ENCODE measurements around the gene LGALSL.

Gene LGALSL

DNA sequence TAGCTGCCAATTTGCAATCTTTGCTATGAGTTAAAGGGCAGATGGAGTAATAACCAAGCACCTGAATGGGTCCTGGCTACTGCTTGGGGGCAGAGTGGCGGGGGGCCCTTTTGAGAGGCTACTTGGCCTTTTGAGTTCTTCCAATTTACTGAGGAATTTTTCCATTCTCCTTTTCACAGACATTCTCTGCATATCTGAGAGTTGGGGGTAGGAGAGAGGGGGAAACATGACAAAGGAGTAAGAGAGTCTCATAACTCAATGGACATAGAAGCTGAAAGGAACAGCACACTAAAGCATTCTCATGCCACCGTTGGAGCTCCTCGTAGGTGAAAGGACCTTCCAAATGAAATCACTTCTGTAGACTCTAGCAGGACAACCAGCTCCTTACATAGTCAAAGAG, 16.1 kb downstream of the LGALSL start:
- in situ Hi-C loops (cut with MboI; ENCODE audit: low sequenced_read_pairs): no loop called here

DNA sequence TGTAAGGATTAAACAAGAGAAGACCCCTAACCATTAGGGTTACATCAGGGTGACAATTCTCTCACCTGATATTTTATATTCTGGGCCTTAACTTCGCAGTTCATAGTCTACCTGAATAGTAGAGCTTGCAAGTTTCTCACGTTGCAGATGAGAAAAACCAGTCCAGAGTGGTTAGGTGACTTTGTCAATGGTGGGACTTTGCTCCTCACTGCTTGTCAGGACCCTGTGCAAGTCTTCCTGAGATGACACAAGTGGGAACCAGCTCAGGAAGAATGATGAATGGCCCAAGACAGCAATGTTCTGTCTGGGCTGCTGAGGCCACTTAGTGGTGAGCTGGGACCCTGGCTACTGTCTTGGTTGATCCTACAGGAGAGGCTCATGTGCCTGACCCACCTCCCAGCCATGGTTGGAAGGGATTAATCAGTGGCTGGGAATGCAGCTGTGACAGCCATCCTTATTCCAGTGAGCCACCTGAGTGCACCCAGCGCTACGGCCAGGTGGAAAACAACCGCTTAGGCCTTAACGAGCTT, 16.9 kb downstream of the LGALSL start:
- in situ Hi-C loops (cut with MboI; ENCODE audit: low sequenced_read_pairs): no loop called here

DNA sequence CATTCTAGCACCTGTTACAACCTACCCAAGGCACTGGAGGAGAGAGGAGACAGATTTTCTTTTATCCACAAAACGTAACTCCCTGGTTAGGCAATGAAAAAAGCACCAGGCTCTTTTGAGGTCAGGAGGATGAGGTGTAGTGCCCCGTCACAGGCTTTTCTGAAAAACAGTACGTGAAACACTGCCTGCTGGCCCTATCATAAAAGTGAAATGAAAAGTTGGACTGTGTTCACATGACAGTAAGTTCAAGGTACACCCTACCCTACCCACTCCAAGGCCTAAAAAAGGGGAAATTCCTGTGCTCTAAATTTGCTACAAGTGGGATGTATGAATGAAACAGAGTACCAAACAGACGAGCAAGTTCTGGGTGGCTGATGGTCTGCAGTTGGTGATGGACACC, 17.6 kb downstream of the LGALSL start:
- in situ Hi-C loops (cut with MboI; ENCODE audit: low sequenced_read_pairs): no loop called here

DNA sequence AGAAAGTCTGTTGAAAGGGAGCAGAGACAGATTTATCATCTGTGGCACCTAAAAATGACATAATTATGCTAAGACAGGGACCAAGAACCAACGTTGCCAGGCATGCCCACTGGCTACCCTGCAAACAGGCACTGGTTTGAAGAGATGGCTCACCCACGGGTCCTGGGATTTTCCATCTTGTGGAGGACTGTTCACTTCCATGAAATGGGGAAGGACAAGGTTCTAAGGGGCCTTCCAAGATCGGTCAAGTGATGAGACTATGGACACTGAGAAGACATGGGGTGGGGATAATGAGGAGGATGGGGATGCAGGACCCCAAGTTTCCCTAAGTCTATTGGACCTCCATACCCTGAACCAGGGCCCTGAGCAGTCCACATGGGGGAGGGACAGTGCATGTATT, 18.9 kb downstream of the LGALSL start:
- in situ Hi-C loops (cut with MboI; ENCODE audit: low sequenced_read_pairs): no loop called here

DNA sequence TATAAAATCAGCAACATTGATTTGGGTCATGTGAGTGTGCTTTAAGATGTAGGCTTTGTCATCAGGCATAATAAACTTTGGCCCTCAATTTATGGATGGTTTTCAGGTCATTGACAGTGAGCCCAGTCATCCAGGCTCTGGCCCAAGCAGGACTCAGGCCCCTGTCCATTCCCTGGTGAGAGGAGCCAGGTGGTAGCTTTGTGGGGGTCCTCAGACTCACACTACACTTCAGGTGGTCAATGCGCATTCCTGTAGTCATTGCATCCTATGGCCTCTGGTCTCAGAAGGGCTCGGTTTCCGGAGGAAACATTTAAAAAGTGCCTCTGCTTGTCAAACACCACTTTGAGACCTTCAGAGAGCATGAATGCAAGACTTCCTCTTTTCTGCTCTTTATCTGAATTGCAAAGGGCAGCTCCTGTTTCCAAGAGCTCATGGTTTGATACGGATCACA, 20.2 kb downstream of the LGALSL start:
- in situ Hi-C loops (cut with MboI; ENCODE audit: low sequenced_read_pairs): no loop called here

DNA sequence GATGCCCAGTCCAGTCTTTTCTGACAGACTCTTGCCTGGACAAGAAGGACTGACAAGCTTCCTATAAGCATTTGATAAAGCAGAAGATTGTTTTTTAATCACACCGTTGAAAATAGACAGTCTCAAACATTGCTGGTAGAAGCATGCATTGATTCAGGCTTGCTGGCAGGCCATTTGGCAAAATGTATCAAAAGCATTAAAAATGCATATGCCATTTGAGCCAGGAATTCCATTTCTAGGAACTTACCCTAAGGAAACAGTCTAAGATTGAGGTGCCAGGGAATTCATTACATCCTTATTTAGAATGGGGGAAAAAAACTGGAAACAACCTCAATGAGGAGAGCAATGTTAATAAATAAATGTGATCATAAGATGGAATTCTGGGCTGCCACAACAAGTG, 20.7 kb downstream of the LGALSL start:
- in situ Hi-C loops (cut with MboI; ENCODE audit: low sequenced_read_pairs): no loop called here

DNA sequence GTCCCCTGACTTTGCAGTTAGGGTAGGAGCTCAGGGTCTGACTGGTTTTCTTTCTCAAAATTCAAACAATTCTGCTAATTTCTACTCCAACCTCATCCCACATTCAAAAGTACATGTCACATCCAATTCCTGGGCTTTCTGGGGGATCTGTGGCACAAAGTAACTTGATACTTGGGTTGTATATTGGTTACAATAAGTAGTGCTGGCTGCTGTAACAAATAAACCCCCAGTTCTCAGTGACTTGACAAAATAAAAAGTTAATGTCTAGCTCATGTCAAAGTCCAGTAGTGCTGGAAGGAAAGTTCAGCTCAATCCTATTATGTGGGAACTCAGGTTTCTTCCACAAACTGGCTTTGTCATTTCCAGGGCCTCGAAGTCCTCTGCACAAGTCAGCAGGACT, 23.1 kb downstream of the LGALSL start:
- in situ Hi-C loops (cut with MboI; ENCODE audit: low sequenced_read_pairs): no loop called here

DNA sequence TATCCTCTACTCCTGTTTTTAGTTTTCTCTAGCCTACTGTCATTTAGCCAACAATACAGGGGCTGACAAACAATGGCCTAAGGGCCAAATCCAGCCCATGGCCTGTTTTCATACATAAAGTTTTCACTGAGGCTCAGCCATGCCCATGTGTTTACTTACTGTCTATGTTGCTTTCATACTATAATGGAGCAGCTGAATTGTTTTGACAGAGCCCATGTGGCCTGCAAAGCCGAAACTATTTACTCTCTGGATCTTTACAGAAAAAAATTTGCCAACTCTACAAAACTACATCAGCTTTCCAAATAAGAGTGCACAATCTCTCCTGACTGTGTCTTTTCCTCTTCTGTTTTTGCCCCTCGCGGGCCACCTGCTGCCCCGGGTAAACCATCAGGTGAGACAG, 24.0 kb downstream of the LGALSL start:
- in situ Hi-C loops (cut with MboI; ENCODE audit: low sequenced_read_pairs): no loop called here

DNA sequence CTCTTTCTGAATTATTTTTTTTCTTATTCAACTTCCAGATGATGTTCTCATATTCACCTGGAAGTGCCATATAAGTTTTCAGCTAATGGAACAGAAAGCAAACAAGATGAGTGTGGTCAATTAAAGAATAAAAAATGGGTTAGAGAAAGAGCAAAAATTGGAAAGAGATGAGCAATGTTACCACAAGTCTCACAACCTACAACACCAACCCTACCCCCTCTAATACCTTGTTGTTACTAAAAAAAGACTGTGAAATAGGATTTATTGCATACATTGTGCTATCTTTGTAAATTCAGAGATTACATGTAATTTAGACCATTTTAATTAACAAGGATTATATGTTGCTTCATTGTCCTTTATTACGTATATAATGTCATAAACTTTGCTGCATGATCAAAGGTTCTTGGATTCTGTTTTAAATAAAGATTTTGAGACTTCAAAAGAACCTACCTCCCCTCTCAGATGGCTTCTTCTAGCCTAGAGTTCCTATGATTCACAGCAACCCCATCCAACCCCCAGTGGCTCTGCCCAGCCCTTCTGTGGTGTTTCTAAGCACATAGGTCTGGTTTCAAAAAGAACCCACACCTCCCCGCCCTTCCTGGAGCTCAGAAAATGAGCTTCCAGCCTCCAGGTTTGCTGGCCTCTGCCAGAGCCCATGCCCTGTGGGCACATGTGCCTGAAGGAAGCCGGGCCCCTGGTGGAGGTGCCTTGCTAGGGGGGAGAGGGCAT, 24.7 kb downstream of the LGALSL start:
- in situ Hi-C loops (cut with MboI; ENCODE audit: low sequenced_read_pairs): no loop called here

DNA sequence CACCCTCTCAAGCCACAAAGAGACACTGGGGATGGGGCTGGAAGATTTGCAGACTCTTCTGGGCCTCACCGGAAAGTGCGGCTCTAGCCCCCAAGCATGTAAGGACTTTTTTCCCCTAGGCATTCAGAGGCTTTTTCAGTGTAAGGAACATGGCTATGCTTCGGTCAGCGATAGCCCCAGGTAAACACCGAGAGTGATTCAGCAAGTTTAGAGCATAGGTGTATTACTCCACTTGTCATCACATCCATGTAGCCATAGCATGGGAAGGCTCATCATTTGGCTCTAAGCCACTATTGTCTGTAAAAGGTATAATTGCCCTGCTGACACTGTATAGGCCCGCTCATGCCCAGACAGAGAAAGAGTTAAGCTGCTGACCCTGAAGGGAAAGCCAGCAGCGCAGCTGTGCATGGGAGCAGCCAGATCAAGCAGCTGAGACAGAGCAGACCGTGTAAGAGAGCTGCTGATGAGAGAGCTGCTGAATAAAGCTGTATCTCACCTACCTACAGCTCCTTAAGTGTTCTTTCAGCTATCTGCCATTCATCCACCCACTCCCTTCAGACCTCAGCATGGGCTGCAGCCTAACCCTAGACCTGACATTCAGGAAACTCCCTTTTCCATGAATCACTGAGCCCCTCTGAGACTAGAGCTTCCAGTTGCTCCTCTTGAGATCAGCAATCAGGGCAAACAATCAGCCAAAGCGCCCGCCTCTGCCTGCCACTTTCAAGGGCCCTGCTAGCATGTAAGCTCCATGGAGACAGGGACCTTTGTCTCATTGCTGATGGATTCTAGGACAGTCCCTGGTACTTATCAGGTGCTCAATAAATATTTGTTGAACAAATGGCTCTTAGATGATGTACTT, 25.5 kb downstream of the LGALSL start:
- in situ Hi-C loops (cut with MboI; ENCODE audit: low sequenced_read_pairs): no loop called here

DNA sequence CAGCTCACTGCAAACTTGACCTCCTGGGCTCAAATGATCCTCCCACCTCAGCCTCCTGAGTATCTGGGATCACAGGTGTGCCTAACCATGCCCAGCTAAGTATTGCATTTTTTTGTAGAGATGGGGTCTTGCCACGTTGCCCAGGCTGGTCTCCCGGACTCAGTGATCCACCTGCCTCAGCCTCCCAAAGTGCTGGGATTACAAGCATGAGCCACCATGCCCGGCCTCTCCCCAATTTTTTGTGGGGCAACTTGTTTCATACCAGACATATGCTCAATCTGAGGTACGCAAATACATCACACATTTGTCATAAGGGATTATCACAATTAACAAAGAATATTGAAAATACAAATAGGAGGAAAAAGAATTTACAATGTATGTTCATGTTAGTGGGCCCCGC, 27.7 kb downstream of the LGALSL start:
- in situ Hi-C loops (cut with MboI; ENCODE audit: low sequenced_read_pairs): no loop called here

DNA sequence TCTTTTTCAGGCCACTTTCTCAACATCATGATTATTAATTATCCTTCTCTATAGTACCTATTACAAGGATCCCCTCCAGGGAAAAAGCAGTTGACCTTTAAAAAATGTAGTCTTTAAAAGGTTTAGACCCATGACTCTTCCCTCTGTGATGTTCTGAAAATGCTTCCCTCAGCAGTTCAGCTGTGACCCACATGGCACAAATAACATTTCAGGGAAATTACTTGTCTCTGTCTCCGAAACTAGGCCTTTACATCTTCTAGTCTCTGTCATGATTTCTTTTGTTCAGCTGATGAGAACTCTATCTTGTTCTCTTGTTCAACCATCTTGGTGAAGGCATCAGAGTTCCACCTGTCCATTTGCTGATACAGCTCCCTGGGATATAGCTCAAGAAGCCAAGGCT, 28.3 kb downstream of the LGALSL start:
- in situ Hi-C loops (cut with MboI; ENCODE audit: low sequenced_read_pairs): no loop called here

DNA sequence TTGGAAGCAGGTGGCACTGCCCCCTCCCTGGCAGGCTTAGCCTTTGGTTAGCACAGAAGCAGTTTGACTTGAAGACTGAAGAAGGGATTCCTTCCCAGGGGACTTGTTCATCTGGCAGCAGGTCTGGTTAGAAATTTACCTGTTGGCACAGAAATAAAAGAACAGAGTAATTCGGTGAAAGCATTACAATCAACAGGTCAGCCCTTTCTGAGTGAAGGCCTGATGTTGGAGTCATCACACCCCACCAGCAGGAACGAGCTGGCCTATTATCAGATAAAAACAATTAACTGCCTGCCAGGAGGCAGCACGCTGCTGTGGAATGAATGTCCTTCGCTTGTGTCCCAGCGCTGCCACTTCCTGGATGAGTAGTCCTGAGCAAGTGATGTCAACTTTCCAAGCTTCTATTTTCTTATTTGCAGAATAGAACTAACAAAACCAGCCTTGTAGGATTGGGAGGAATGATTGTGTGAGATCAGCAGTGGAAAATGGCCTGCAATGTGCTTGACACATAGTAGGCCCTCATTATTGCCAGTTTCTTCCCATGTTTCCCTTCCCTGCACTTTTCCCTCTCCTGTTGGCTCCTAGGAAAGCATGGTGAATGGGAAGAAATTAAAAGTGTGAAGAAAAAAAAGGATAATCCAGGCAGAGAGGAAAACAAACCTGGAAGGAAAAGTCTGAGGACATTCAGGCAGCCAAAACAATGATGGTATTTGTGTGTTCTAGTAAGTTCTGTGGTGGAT, 29.0 kb downstream of the LGALSL start:
- in situ Hi-C loops (cut with MboI; ENCODE audit: low sequenced_read_pairs): no loop called here

DNA sequence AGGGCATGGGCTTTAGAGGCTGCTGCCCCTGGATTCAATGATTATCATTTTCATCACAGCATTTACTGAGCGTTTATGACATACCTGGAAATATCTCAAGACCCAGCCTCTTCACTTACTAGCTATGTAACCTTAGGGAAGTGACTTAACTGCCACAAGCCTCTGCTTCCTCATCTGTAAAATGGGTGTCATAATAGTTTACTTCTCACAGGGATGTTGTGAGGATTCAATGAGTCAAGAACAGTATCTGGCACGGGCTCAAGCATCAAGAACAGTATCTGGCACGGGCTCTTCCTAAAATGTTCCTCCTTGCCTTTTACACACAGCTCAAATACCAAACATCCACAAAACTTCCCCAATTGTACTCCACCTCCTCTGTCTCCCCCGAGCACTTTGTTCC, 31.4 kb downstream of the LGALSL start:
- in situ Hi-C loops (cut with MboI; ENCODE audit: low sequenced_read_pairs): no loop called here

DNA sequence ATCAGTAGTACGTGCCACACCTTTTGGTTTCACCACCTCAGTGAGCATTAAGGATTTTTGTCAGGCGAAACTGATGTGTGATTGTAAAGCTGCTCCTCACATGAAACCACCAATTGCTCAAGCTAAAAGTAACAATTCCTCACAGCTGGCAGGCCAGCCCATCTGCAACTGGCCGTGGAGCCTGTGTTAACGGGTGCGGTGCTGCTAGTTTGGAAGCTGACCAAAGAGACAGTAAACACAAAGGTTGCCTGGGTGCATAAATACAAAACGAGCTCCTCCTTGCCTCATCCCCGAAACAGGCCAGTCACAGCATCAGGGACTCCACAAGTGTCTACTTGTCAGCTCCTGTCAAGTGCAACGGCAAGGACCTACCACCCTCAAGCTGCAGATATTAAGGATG, 32.0 kb downstream of the LGALSL start:
- in situ Hi-C loops (cut with MboI; ENCODE audit: low sequenced_read_pairs): no loop called here

DNA sequence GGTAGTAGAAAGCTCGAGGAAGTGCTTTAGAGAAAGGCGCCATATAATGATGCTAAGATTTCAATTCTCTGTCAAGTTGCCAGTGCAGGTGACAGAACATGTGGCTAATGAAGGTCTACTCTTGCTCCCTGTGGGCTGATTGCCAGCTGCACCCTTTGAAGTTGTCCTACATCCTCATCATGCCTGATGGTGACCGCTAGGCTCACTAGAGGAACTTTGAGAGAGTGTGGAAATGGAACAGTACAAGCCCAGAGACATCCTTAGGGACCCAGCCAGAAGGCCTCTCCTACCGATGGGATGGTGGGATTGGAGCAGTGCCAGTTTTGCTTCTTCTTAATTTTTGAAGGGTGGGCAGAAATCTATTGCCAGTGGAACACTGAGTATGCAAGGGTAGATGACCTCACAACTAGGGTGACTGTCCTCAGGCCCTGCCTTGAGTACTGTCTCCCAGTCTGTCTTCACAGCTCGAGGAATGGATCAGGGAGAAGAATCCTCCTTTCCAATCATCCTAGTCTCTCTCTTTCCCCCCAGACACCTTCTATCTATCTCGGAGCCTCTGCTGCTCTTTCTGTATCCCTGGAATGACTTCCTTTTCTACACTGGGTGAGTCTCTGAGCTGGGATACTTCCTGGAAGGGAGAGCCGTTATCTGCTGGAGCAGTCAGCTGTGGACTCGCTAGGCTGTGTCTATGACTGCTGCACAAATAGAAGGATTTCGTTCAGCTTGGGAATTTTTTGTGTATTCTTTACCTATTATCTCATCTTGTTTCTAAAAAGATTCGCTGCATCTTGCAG, 33.5 kb downstream of the LGALSL start:
- in situ Hi-C loops (cut with MboI; ENCODE audit: low sequenced_read_pairs): no loop called here

DNA sequence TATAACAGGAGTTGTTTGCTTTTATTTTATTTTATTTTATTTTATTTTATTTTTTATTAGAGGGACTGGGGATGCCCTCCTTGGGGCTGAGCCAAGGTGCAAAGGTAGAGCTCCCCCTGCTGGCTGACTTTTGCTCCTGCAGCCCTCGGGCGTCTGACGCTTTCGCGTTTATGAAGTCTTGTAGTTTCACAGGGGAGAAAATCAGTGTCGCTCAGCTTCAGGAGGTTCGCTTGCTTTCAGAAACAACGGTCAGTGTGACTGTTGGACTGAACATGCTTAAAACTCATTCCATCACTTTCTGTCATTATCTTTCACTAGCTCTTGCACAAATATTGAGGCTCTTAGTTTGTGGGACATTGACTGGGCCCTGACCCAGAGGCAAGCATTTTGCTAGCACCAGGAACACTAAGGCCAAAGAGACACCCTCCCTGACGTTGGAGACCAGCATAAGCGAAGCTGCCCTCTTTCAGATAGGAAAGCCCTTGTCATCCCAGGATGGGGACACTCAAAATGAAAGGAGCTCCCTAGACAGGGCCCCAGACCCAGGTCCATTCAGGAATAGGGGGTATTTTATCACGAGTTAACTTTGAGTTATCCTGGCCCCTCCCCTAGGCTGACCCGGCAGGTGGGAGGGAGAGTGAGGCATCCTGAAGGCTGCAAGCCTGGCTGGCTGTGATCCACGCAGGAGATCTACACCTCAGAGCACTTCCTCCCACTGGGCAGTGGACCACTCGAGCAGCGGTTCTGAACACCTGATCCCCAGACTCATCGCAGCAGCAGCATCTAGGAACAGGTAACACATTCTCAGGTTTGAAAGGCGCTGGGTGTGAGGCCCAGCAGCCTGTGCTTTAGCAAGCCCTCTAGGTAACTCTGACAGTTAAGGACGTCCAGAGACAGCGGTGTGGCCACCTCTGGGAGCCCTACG, 34.4 kb downstream of the LGALSL start:
- in situ Hi-C loops (cut with MboI; ENCODE audit: low sequenced_read_pairs): no loop called here

DNA sequence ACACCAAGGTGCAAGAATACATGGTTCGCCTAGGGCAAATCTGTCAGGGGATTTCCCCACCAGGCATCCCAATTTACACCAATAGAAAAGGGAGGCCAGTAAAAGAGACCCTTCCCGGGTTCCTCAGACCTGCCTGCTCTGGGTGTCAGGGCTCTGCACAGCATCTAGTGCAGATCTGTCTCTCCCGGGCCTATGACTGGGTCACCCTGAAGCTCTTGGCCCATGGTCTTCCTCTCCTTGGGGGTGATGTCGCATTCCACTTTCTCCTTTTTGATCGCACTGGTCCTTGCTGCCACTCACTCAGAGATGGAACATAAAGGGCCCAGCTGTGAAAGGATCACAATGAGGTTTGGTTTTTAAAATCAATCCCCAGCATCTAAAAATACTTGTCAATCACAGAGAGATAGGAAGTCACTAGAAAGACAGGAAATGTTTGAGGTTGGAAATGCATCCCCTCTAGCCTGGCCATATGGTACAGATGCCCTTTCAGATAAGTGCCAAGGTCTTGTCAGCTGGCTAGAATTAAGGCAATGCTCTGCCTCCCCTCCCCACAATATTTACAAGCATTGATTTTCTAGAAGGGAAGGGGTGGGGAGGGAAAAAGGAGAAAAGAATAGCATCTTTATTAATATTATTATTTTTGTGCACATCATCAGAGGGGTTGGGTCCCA, 35.3 kb downstream of the LGALSL start:
- in situ Hi-C loops (cut with MboI; ENCODE audit: low sequenced_read_pairs): no loop called here

DNA sequence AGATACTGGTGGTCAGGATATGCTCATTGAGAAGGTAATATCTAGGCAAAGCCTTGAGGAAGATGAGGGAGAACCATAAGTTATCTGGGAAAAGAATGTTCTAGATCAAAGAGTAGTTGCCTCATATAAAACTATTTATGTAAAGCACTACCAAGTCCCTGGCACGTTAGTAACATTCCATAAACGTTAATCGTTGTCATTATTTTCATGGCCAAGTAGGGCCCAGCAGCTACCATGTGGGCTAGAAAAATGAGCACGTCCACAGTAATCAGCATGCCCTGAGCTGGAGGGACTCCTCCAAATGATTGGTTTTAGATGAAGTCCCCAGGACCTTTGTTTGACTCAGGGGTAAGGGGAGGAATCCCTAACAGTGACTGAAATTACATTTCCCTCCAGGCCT, 37.5 kb downstream of the LGALSL start:
- in situ Hi-C loops (cut with MboI; ENCODE audit: low sequenced_read_pairs): no loop called here
